Measurements from ENCODE around the gene GFI1.

The GFI1 gene

GRCh38 chr1:92479587-92479986 lies 7.1 kb downstream of the GFI1 start:
- TF ChIP-seq CTCF (IDR thresholded peaks at IDR 0.05), result no peak

DNA sequence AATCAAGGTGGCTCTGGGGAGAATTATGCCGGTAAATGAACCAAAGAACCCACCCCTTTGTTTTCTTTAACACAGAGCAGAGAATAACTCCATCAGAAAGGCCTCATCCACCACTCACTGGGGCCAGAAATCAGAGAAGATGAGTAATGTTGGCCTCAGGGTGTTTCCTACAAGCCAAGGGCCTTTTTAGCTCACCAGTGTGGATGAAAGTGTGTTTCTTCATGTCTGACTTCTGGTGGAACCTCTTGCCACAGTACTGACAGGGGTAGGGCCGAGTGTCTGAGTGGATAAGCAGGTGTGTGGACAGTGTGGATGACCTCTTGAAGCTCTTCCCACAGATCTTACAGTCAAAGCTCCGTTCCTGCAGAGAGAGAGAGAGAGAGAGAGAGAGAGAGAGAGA lies 8.3 kb downstream of the GFI1 start:
- TF ChIP-seq CTCF (IDR thresholded peaks at IDR 0.05), result no peak

- no peak for TF ChIP-seq CTCF (IDR thresholded peaks at IDR 0.05)
Observed at GRCh38 chr1:92476071-92476631, 10.6 kb downstream of the GFI1 start.

DNA sequence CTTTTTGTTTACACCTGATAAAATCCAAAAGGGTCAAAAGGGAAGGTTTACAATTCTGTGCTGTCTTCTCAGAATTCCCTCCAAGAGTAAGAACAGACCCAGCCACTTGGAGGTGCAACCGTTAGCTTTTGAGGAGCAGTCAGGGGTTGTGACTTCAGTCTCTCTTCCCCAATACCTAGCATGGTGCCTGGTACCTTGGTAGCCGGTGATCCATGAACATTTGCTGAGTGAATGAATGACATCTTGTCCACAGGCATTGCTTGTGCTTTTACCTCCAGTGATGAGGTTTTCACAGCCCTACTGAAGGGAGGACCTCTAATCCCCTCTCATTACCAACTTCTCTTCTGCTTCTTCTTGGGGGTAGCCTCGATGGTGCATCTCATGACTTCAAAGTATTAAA lies 11.7 kb downstream of the GFI1 start:
- no peak for TF ChIP-seq CTCF (IDR thresholded peaks at IDR 0.05)

GRCh38 chr1:92473781-92474495 lies 12.8 kb downstream of the GFI1 start:
- TF ChIP-seq CTCF (IDR thresholded peaks at IDR 0.05), result no peak

DNA sequence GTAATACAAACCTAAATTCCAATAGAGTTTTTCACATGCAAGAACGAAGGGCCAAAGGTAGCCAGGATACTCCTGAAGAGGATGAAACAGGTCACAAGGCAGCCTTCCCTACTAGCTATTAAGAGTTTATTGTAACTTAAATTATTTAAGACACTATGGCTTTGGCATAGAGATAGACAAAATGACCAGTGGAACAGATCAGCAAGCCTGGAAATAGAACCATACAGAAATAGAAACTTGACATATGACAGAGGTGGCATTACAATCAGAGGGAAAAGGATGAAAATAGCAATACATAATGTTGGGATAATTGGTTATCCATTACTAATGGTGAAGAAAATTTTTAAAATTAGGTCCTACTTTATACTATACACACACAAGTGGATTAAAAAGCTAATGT lies 16.5 kb downstream of the GFI1 start:
- no peak for TF ChIP-seq CTCF (IDR thresholded peaks at IDR 0.05)

DNA sequence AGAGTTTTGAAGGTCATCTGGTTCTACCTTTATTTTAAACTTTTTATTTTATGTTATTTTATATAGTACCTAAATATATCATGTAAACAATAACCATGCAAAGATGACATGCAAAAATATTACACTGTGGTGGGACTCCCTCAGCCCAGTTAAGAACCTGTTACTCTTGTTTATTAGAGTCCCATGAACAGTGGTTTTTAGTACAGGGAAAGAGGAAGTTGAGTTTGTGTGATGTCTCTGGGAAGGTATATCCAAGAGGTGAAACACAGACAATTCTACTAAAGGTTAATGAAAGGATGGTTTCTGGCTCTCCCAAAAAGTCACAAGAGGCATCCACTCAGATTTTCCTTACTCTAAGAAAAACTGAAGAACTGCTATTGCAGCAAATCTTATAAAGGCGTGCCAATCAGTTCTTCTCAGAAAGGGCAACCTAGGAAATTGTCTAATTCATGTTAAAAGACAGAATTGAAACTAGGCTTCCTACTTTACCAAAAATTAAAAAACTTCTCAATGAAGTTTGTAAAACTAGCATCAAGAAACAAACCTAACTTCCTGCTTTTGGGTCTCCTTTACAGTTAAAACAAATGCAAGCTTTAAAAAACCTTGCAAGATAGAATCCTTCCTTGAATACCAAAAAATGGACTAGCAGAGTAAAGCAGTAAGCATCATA lies 19.9 kb downstream of the GFI1 start:
- TF ChIP-seq CTCF (IDR thresholded peaks at IDR 0.05), result no peak

All from LNCAP (cell line).